GM23338 (cell line): ENCODE measurements around the gene TMEM44. TPM values are rescaled to one million over a fixed set of nuclear protein-coding genes. Genes with fewer than 3 reads are reported as not detected.

Source experiments
- ATAC-seq: fragments of 200-7000 bp; cut with Tn5 transposase; 3 replicates; pipeline ENCODE4 v1.9.1; 2020
- DNase-seq: peaks from one replicate; pipeline ENCODE4 v3.0.0-alpha.2; 2015; ENCODE audit warnings: low spot score
- H2AFZ ChIP-seq: fragments of 200-600 bp; sonication (generic); 2 replicates; pipeline ENCODE4 v1.8.0; 2016; ENCODE audit warnings: antibody characterized with exemption, mild to moderate bottlenecking, moderate library complexity
- H3F3A ChIP-seq: fragments of 200-600 bp; sonication (generic); replicated peaks from 2 replicates; pipeline ENCODE4 v1.8.0; 2017; ENCODE audit warnings: antibody characterized with exemption, mixed run types, low read depth
- H3K27ac ChIP-seq: fragments of 200-600 bp; sonication (generic); 2 replicates; pipeline ENCODE4 v1.6.1; 2016; ENCODE audit warnings: low read depth
- H3K27me3 ChIP-seq: fragments of 200-600 bp; sonication (generic); 2 replicates; pipeline ENCODE4 v1.8.0; 2016; ENCODE audit warnings: mild to moderate bottlenecking, mixed run types, moderate library complexity; ENCODE audit not compliant: insufficient read depth
- H3K36me3 ChIP-seq: fragments of 200-600 bp; sonication (generic); 2 replicates; pipeline ENCODE4 v1.8.0; 2016; ENCODE audit warnings: mild to moderate bottlenecking; ENCODE audit not compliant: insufficient read depth
- H3K4me1 ChIP-seq: fragments of 200-600 bp; sonication (generic); 2 replicates; pipeline ENCODE4 v1.8.0; 2016; ENCODE audit warnings: mild to moderate bottlenecking, moderate library complexity; ENCODE audit not compliant: insufficient read depth
- H3K4me2 ChIP-seq: fragments of 200-600 bp; sonication (generic); 2 replicates; pipeline ENCODE4 v1.7.1; 2017; ENCODE audit warnings: mixed run types
- H3K4me3 ChIP-seq: fragments of 200-600 bp; sonication (generic); 2 replicates; pipeline ENCODE4 v1.6.1; 2016; ENCODE audit warnings: mixed run types
- H3K79me2 ChIP-seq: fragments of 200-600 bp; sonication (generic); replicated peaks from 2 replicates; pipeline ENCODE4 v1.8.0; 2017; ENCODE audit warnings: mild to moderate bottlenecking; ENCODE audit not compliant: insufficient read depth
- H3K9me2 ChIP-seq: fragments of 200-600 bp; sonication (generic); 2 replicates; pipeline ENCODE4 v1.8.0; 2017; ENCODE audit not compliant: insufficient read depth
- H4K20me1 ChIP-seq: fragments of 200-600 bp; sonication (generic); replicated peaks from 2 replicates; pipeline ENCODE4 v1.8.0; 2017; ENCODE audit warnings: mild to moderate bottlenecking; ENCODE audit not compliant: insufficient read depth
- H3K27ac Mint-ChIP-seq: 2 replicates; pipeline ENCODE4 v1.8.0; 2020; ENCODE audit warnings: inconsistent platforms, mild to moderate bottlenecking, moderate library complexity, mixed read lengths
- H3K27me3 Mint-ChIP-seq: 3 replicates; pipeline ENCODE4 v1.8.0; 2022; ENCODE audit warnings: low read depth, mild to moderate bottlenecking, moderate library complexity, mixed read lengths, inconsistent platforms; ENCODE audit not compliant: insufficient read depth, poor library complexity
- H3K36me3 Mint-ChIP-seq: 3 replicates; pipeline ENCODE4 v1.8.0; 2021; ENCODE audit warnings: low read depth, mild to moderate bottlenecking, inconsistent platforms, moderate library complexity, mixed read lengths
- H3K4me1 Mint-ChIP-seq: 3 replicates; pipeline ENCODE4 v1.8.0; 2020; ENCODE audit warnings: mild to moderate bottlenecking, inconsistent platforms, mixed read lengths
- H3K4me3 Mint-ChIP-seq: 3 replicates; pipeline ENCODE4 v1.8.0; 2021; ENCODE audit warnings: moderate library complexity, mild to moderate bottlenecking, inconsistent platforms, mixed read lengths
- H3K9me3 Mint-ChIP-seq: 3 replicates; pipeline ENCODE4 v1.8.0; 2020; ENCODE audit warnings: moderate library complexity, mild to moderate bottlenecking, inconsistent platforms, mixed read lengths
- CTCF ChIP-seq, 2 experiments: fragments of 200-600 bp in 1 of 2; sonication (generic) in 1 of 2; conservative IDR thresholded peaks; 2 replicates each; pipeline versions ENCODE4 v1.5.1 to v1.6.1; 2016 to 2017; ENCODE audit warnings: antibody characterized with exemption in 2 of 2, low read depth in 2 of 2, mild to moderate bottlenecking in 2 of 2, moderate library complexity in 1 of 2
- ETS1 ChIP-seq: IDR thresholded peaks from 2 replicates; pipeline ENCODE4 v1.6.1; 2016; ENCODE audit warnings: antibody characterized with exemption
- EZH2phosphoT487 ChIP-seq: fragments of 200-600 bp; sonication (generic); IDR thresholded peaks from one replicate; pipeline ENCODE4 v1.8.1; 2018; ENCODE audit warnings: antibody characterized with exemption; ENCODE audit not compliant: unreplicated experiment
- JUNB ChIP-seq: IDR thresholded peaks from one replicate; pipeline ENCODE4 v1.6.1; 2016; ENCODE audit warnings: antibody characterized with exemption; ENCODE audit not compliant: unreplicated experiment
- NANOG ChIP-seq: IDR thresholded peaks from 2 replicates; pipeline ENCODE4 v1.6.1; 2016; ENCODE audit warnings: antibody characterized with exemption, borderline replicate concordance
- POLR2AphosphoS5 ChIP-seq: IDR thresholded peaks from 2 replicates; pipeline ENCODE4 v1.6.1; 2016; ENCODE audit warnings: antibody characterized with exemption, low read depth
- STAT1 ChIP-seq: IDR thresholded peaks from one replicate; pipeline ENCODE4 v1.6.1; 2016; ENCODE audit warnings: antibody characterized with exemption; ENCODE audit not compliant: unreplicated experiment
- ZNF114 ChIP-seq: fragments of 250-450 bp; sonication (Bioruptor Pico); IDR thresholded peaks from 2 replicates; pipeline ENCODE4 v1.5.0; 2020; ENCODE audit warnings: mild to moderate bottlenecking, moderate library complexity
- ZNF331 ChIP-seq: fragments of 250-450 bp; sonication (Bioruptor Pico); IDR thresholded peaks from 2 replicates; pipeline ENCODE4 v1.5.0; 2020; ENCODE audit warnings: low read depth, mild to moderate bottlenecking, moderate library complexity
- polyA plus RNA-seq: library from polyadenylated mRNA; unstranded; fragments of >200 nt; fragmentation: Nextera tagmentation; extraction: Ambion mirVana; gene quantifications from 2 replicates; pipeline ENCODE4 v1.2.1, GENCODE V29; 2016
- total RNA-seq: library from RNA; depleted of rRNA; stranded (reverse); fragments of >200 nt; shearing (Covaris generic); gene quantifications from 2 replicates; pipeline ENCODE4 v1.2.3, GENCODE V29; 2014

Gene TMEM44
- total and polyA plus RNA-seq, 2 experiments from 2014 or later: 10.0 to 10.5 TPM

GRCh38 chr3:194676471-194676870, 43.3 kb upstream of the TMEM44 start:
- Histone ChIP-seq H2AFZ (no peak overlapping the region), H4K20me1 (no peaks in the 10 kb centered on the region), H3K4me2 (no peak overlapping the region), H3K27ac (no peak overlapping the region), H3K9me2 (no peaks in the 10 kb centered on the region), H3K79me2 (peaks cover 4% of the 10 kb centered on the region), H3K4me3 (no peak overlapping the region), H3F3A (no peaks in the 10 kb centered on the region), H3K4me1 (peaks cover 3% of the 10 kb centered on the region; the same call in 1 of the 2 replicates), H3K36me3 (no peaks in the 10 kb centered on the region), H3K27me3 (no peaks in the 10 kb centered on the region)
- TF ChIP-seq CTCF (conservative IDR thresholded peaks at IDR 0.05; ENCODE audit: low read depth in 2 of 2) (no peak), EZH2phosphoT487 (no peak), STAT1 (no peak), POLR2AphosphoS5 (no peak), ZNF114 (CRISPR knock-in tag) (no peak), JUNB (no peak), ZNF331 (CRISPR knock-in tag) (no peak), NANOG (no peak)
- ATAC-seq: no peak
- Mint-ChIP-seq H3K4me1 (peaks cover 2% of the 10 kb centered on the region; the same call in 2 of the 3 replicates), H3K4me3 (no peak overlapping the region), H3K36me3 (no peaks in the 10 kb centered on the region), H3K9me3 (no peaks in the 10 kb centered on the region), H3K27ac (no peak overlapping the region), H3K27me3 (peaks cover 7% of the 10 kb centered on the region)
- no peak for DNase-seq

GRCh38 chr3:194675680-194676079, 42.5 kb upstream of the TMEM44 start:
- no peaks in the 10 kb centered on the region for H3K27me3 ChIP-seq
- ATAC-seq (no peak), DNase-seq (no peak)
- peaks cover 5% of the 10 kb centered on the region for H4K20me1 ChIP-seq
- no peaks in the 10 kb centered on the region for H3K36me3 ChIP-seq
- Mint-ChIP-seq H3K4me1 (peaks cover 6% of the 10 kb centered on the region), H3K36me3 (no peaks in the 10 kb centered on the region), H3K4me3 (no peak overlapping the region), H3K9me3 (no peaks in the 10 kb centered on the region), H3K27ac (no peak overlapping the region), H3K27me3 (peaks cover 4% of the 10 kb centered on the region)
- no peak for TF ChIP-seq ZNF114 (CRISPR knock-in tag)
- no peaks in the 10 kb centered on the region for H3F3A ChIP-seq
- no peaks in the 10 kb centered on the region for H3K9me2 ChIP-seq
- H3K4me3 ChIP-seq: no peak overlapping the region
- no peak overlapping the region for H3K27ac ChIP-seq
- no peak overlapping the region for H3K4me2 ChIP-seq
- H3K4me1 ChIP-seq: peaks cover 3% of the 10 kb centered on the region
- H2AFZ ChIP-seq: peak overlapping the region; percentile 23; the same call in 1 of the 2 replicates
- H3K79me2 ChIP-seq: peaks cover 12% of the 10 kb centered on the region

GRCh38 chr3:194675081-194675640, 41.9 kb upstream of the TMEM44 start:
- Histone ChIP-seq H3K27me3 (no peaks in the 10 kb centered on the region), H4K20me1 (peaks cover 9% of the 10 kb centered on the region), H3K79me2 (peaks cover 17% of the 10 kb centered on the region), H3K36me3 (peaks cover 3% of the 10 kb centered on the region; the same call in 1 of the 2 replicates), H3K4me3 (no peak overlapping the region), H3K4me2 (no peak overlapping the region), H2AFZ (peak overlapping the region; percentile 23; the same call in 1 of the 2 replicates), H3F3A (no peaks in the 10 kb centered on the region), H3K9me2 (no peaks in the 10 kb centered on the region), H3K27ac (no peak overlapping the region), H3K4me1 (peaks cover 3% of the 10 kb centered on the region)
- Mint-ChIP-seq H3K36me3 (no peaks in the 10 kb centered on the region), H3K27me3 (peaks cover 4% of the 10 kb centered on the region), H3K4me3 (no peak overlapping the region), H3K4me1 (peaks cover 9% of the 10 kb centered on the region), H3K27ac (no peak overlapping the region), H3K9me3 (no peaks in the 10 kb centered on the region)
- ATAC-seq: no peak
- no peak for DNase-seq
- TF ChIP-seq ETS1: no peak
- TF ChIP-seq CTCF (conservative IDR thresholded peaks at IDR 0.05; ENCODE audit: low read depth in 2 of 2): no peak
- TF ChIP-seq POLR2AphosphoS5: no peak
- TF ChIP-seq EZH2phosphoT487: no peak
